HG03575 (cell line): ENCODE measurements around the gene PTPRG.
"Not testable (repeated sequence)": the region's sequence is repeated elsewhere in the genome, so short reads cannot be mapped to it uniquely, and the experiment has no call there.

ENCODE experiments used
- ATAC-seq: cut with Tn5 transposase; IDR thresholded peaks from one replicate; pipeline ENCODE4 v1.9.1; 2021; ENCODE audit not compliant: unreplicated experiment, insufficient number of reproducible peaks, low FRiP score; ENCODE audit errors: extremely low read depth

The PTPRG gene

DNA sequence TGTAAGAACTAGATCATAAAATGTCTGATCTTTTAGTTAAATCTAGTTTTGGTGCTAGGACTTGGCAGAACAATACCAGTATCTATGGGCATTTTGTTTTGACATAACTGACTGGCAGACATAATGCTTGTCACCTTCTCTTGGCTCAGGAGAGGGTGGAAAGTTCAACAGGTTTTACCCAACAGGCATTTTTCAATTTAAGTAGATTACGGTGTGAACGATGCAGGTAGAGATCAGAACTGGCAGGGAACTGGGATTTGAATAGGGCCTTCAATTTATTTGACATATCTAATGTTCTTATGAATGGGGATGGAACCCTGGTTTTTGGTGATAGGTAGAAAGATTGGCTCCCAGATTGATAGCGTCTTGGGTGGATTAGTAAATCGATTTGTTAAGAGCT lies 460.9 kb downstream of the PTPRG start:
- no peak for ATAC-seq

DNA sequence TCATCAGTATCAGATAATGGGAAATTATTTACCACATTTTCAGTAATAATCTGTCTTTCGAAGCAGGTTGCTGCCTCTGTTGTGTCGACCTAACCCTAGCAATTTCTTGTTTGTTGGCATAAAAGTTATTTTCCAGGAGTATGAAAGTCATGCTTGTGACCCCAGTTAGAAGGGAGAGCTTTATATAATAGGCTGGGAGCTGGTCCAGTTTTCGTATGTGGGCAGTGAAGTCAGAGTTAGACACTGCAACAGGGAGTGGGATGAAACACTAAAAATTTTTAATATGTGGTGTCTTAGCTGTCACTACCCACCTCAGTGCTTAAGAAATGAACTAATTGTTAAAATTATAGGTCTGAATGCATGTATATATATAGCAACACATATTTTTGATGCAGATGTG lies 463.5 kb downstream of the PTPRG start:
- no peak for ATAC-seq

- ATAC-seq, result no peak
These were observed 464.5 kb downstream of the PTPRG start for GRCh38 chr3:62025913-62026312.

- no peak for ATAC-seq
These were observed 465.9 kb downstream of the PTPRG start for GRCh38 chr3:62027241-62027640.

GRCh38 chr3:62027796-62028195 lies 466.4 kb downstream of the PTPRG start:
- ATAC-seq, result no peak

DNA sequence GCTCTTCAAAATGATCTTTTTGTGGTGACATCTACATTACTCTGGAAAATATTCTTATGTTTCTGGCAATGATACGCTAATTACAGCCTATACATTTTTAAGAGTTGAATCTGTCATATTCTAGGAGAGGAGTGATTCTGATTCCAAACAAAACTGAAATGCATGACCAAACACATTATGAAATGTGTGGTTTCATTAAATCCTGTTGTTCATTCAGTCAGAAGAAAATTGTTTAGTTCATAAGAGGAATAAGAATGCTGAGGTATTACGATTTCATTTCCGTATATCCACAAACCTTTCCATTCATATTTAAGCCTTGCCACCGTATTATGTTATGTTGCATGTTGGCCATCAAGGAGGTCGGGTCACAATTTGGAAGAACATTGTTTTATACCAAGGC lies 466.9 kb downstream of the PTPRG start:
- ATAC-seq, result no peak

GRCh38 chr3:62032738-62033137 lies 471.4 kb downstream of the PTPRG start:
- no peak for ATAC-seq

- no peak for ATAC-seq
These were observed 474.2 kb downstream of the PTPRG start for GRCh38 chr3:62035402-62036057.

DNA sequence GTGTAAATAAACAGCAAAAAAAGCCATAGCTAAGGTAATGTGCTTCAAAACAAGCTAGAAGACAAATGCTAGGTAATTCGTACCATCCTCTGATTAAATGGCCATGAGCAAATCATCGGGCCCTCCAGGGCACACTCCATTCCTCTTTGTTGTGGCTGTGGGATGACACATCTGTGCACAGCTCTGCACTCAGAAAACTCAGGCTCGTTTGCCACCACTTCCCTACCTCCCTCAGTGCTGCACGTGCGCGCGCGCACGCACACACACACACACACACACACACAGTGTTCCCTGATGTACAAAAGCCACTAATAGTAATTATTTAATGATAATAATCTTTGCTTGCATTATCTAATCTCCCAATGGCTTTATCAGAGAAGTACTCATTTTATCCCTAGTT lies 475.4 kb downstream of the PTPRG start:
- no peak for ATAC-seq

- ATAC-seq, result not testable (repeated sequence)
These were observed 477.4 kb downstream of the PTPRG start for GRCh38 chr3:62038798-62039197.

DNA sequence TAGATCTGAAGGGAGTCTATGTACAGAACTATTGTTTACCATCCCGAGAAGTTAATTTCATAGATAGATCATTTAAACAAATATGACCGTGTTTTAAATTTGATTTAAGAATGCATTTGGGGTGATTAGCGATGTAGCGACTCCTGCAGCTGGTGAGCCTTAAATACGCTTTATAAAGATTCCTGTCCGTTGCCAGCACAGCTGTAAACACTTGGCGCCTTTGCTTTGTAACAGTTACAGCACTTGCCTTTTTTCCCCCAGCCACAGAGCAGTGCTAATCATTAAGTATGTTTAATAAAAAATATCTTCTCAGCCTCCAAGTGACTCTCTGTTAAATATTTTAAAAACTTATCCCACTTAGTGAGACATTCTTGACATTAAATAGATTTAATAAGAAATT lies 478.2 kb downstream of the PTPRG start:
- ATAC-seq, result no peak

DNA sequence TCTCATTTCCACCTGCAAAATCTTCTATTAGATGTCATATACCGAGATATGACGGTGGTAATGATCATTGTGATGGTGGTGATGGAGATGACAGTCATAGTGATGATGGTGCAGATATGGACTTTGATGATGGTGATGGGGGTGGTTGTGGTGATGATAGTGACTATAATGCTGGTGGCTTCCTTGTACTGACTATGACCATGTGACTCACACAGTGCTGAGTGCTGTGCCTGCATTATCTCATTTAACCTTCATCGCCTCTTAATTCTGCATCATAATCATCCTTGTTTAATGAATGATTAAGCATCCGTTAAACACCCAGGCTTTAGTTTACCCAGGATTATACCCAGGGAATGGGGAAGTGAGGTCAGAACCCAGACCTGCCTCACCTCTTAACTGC lies 480.3 kb downstream of the PTPRG start:
- ATAC-seq, result no peak

GRCh38 chr3:62044874-62045411 lies 483.6 kb downstream of the PTPRG start:
- ATAC-seq, result no peak

GRCh38 chr3:62046326-62046725 lies 485.0 kb downstream of the PTPRG start:
- no peak for ATAC-seq

- ATAC-seq, result no peak
These were observed 487.2 kb downstream of the PTPRG start for GRCh38 chr3:62048577-62048976.

DNA sequence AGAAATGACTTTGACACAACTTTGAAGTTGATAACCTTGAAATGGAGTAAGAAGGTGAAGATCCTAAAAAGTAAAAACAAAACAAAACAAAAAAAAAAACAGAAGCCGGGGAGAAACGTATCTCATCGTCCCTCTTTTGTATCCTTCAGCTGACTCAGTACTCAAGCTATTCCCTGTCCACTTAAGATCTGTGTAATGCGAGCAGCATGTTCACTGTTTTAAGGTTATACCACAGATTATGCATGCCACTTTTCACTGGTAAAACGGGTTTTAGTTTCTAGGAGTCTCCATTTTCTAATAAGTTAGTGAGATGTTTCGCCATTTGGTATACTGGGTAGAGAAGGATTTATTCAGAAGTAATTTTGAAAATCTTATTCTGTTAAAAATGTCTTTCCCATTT lies 487.7 kb downstream of the PTPRG start:
- ATAC-seq, result no peak

DNA sequence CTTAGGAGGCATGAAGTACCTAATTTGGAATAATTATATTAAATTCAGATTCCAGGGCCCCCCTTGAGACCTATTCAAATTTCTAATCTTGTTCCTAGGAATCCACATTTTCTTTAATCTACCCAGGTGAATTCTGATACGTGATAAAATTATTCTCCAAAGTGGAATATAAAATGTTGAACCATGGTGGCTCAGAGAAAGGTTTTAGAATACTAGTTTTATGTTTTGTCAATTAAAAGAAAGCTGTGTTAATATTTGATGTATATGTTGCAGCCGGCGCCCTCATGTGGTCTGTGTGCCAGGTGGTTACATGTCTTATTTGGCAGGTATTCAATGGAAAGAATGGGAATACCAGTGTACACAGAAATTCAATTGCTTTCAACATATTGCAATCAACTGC lies 490.1 kb downstream of the PTPRG start:
- no peak for ATAC-seq

DNA sequence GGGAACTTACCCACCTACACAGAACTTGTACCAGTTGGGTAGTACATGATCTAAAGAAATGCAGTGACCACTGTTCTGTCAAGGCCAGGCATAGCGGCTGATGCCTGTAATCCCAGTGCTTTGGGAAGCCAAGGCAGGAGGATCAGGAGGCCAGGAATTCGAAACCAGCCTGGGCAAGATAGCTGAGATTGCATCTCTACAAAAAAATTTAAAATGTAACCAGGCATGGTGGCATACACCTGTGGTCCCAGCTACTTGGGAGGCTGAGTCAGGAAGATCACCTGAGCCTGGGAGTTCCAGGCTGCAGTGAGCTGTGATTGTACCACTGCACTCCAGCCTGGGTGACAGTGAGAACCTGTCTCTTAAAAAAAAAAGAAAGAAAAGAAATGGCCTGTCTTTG lies 491.0 kb downstream of the PTPRG start:
- ATAC-seq, result no peak

GRCh38 chr3:62056658-62057057 lies 495.3 kb downstream of the PTPRG start:
- ATAC-seq, result no peak

DNA sequence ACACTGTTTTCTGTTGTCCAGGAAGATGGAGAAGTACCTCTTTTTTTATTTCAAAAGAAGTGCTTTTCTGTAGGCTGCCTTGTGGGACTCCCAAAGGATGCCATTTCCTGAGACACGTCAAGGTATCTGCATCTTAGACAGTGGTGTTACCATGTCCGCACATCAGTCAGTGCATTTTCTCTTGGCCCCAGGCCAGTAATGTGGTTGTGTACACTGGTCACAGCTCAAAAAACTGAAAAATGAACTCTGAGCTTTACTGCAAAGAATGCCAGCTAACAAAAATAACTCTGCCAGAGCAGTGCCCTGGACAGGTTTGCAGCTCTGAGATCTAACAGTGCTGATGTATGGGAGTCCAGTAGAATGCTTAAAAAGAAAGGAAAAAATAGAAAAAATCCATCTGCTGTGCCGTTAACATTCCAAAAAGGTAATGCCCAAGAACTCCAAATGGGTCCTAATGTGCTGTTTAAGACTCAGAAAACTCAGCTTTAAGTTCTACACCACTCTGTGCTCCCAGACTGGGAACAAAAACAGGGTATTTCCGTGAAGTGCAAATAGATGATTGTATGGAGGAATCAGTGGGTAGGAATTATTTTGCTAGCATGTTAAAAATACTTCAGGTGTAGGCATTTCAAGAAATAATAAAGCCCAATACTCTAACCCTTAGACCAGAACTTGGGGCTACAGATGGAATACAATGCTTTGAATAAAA lies 496.1 kb downstream of the PTPRG start:
- ATAC-seq, result no peak
